ENCODE data around the gene ZSWIM8.
"Not testable (repeated sequence)": the region's sequence is repeated elsewhere in the genome, so short reads cannot be mapped to it uniquely, and the experiment has no call there.

DNA sequence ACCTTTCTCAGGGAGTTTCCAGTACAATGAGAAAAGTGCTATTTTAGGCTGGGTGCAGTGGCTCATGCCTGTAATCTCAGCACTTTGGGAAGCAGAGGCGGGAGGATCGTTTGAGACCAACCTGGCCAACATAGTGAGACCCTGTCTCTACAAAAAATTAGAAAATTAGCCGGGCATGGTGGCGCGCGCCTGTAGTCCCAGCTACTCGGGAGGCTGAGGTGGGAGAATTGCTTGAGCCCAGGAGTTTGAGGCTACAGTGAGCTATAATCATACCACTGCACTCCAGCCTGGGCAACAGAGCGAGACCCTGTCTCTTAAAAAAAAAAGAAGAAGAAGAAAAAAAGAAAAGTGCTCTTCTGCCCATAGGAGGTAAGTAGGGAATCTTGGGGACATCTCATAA is 10.6 kb downstream of the ZSWIM8 start:
- TF ChIP-seq, protein P1, sequence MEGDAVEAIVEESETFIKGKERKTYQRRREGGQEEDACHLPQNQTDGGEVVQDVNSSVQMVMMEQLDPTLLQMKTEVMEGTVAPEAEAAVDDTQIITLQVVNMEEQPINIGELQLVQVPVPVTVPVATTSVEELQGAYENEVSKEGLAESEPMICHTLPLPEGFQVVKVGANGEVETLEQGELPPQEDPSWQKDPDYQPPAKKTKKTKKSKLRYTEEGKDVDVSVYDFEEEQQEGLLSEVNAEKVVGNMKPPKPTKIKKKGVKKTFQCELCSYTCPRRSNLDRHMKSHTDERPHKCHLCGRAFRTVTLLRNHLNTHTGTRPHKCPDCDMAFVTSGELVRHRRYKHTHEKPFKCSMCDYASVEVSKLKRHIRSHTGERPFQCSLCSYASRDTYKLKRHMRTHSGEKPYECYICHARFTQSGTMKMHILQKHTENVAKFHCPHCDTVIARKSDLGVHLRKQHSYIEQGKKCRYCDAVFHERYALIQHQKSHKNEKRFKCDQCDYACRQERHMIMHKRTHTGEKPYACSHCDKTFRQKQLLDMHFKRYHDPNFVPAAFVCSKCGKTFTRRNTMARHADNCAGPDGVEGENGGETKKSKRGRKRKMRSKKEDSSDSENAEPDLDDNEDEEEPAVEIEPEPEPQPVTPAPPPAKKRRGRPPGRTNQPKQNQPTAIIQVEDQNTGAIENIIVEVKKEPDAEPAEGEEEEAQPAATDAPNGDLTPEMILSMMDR (IDR thresholded peaks at IDR 0.05; ENCODE audit: extremely low read depth in 1 of 2, insufficient read depth in 1 of 2, low read depth in 1 of 2, low read length in 2 of 2): not testable (repeated sequence)
- not testable (repeated sequence) for TF ChIP-seq POLR2A (IDR thresholded peaks at IDR 0.05; ENCODE audit: low read depth, low read length); POLR2AphosphoS5 (IDR thresholded peaks at IDR 0.05; ENCODE audit: insufficient read depth, low read depth, low read length)
